ENCODE results near the gene EIF4E3.

Gene EIF4E3

GRCh38 chr3:71689291-71689690 lies 35.9 kb downstream of the EIF4E3 start:
- DNase-seq (ENCODE audit: low read depth), result no peak

GRCh38 chr3:71688121-71688520 lies 37.1 kb downstream of the EIF4E3 start:
- DNase-seq (ENCODE audit: low read depth), result no peak

- no peak for DNase-seq (ENCODE audit: low read depth)
Measured at GRCh38 chr3:71685686-71686085, 39.5 kb downstream of the EIF4E3 start.

GRCh38 chr3:71684757-71685386 lies 40.3 kb downstream of the EIF4E3 start:
- no peak for DNase-seq (ENCODE audit: low read depth)

GRCh38 chr3:71684046-71684756 lies 41.0 kb downstream of the EIF4E3 start:
- DNase-seq (ENCODE audit: low read depth), result no peak

- no peak for DNase-seq (ENCODE audit: low read depth)
Measured at GRCh38 chr3:71681224-71681668, 44.0 kb downstream of the EIF4E3 start.

- no peak for DNase-seq (ENCODE audit: low read depth)
Measured at GRCh38 chr3:71680603-71681002, 44.6 kb downstream of the EIF4E3 start.

GRCh38 chr3:71676931-71677330 lies 48.3 kb downstream of the EIF4E3 start:
- DNase-seq (ENCODE audit: low read depth), result no peak

- DNase-seq (ENCODE audit: low read depth), result no peak
Measured at GRCh38 chr3:71673486-71673885, 51.7 kb downstream of the EIF4E3 start.

GRCh38 chr3:71672807-71673206 lies 52.4 kb downstream of the EIF4E3 start:
- no peak for DNase-seq (ENCODE audit: low read depth)

- DNase-seq (ENCODE audit: low read depth), result no peak
Measured at GRCh38 chr3:71672340-71672739, 52.9 kb downstream of the EIF4E3 start.

- no peak for DNase-seq (ENCODE audit: low read depth)
Measured at GRCh38 chr3:71671216-71671845, 53.9 kb downstream of the EIF4E3 start.

GRCh38 chr3:71662568-71662967 lies 62.6 kb downstream of the EIF4E3 start:
- no peak for DNase-seq (ENCODE audit: low read depth)

- DNase-seq (ENCODE audit: low read depth), result no peak
Measured at GRCh38 chr3:71662056-71662455, 63.1 kb downstream of the EIF4E3 start.

GRCh38 chr3:71659864-71660591 lies 65.2 kb downstream of the EIF4E3 start:
- DNase-seq (ENCODE audit: low read depth), result no peak

- no peak for DNase-seq (ENCODE audit: low read depth)
Measured at GRCh38 chr3:71657831-71658530, 67.2 kb downstream of the EIF4E3 start.

- no peak for DNase-seq (ENCODE audit: low read depth)
Measured at GRCh38 chr3:71655061-71655460, 70.1 kb downstream of the EIF4E3 start.

- no peak for DNase-seq (ENCODE audit: low read depth)
Measured at GRCh38 chr3:71653414-71653807, 71.8 kb downstream of the EIF4E3 start.

GRCh38 chr3:71652781-71653413 lies 72.3 kb downstream of the EIF4E3 start:
- no peak for DNase-seq (ENCODE audit: low read depth)

GRCh38 chr3:71651625-71652024 lies 73.6 kb downstream of the EIF4E3 start:
- DNase-seq (ENCODE audit: low read depth), result no peak

GRCh38 chr3:71650372-71650771 lies 74.8 kb downstream of the EIF4E3 start:
- no peak for DNase-seq (ENCODE audit: low read depth)

GRCh38 chr3:71649757-71650156 lies 75.4 kb downstream of the EIF4E3 start:
- DNase-seq (ENCODE audit: low read depth), result no peak
